Measurements from ENCODE around the gene NDUFA11. TPM values are rescaled to one million over a fixed set of nuclear protein-coding genes. Genes with fewer than 3 reads are reported as not detected.

The NDUFA11 gene
- total RNA-seq, 1 donor = 265 TPM

DNA sequence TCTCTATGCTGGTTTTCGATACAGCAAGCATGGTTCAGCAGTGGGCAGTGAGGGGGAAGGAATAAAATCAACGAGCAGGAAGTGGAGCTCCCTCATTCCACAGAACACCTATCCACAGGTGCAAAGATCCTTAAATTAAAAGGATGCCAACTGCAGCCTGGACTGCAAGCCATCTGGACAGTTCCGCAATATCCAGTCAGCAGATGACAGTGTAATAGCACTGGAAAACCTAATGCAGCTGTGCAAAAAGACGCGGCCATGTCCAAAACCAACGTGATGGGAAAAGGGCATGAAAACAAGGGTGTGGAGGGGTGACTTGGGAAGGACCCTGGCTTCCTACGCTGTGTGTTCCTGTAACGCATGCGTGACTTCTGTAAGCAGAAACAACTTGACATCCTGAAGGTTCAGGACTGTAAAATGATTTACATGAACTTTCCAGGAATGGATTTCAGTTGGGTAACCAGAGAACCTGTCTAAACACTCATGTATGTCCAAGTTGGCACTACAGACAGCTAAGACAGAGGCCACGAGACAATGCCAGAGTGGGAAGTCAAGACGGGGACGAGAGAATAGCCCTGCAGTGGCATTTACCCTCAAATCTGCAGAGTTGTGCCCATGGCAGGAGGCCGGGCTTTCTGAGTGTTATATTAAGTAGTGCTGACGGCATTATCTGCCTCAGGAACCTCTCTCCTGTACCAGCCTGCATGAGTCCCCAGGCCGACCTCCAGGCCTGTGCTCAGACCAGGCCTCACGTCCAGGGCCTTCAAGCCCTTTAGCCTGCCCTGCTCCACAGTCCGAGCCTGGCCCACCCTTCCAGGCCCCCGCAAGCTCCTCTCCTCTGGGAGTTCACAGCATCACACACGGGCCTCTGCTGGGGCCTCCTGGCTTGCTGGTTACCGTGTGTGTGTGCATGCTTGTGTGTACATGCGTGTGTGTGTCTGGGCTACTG lies 36.9 kb upstream of the NDUFA11 start:
- TF ChIP-seq CTCF (IDR thresholded peaks at IDR 0.05; ENCODE audit: extremely low read depth, low read depth, low read length) = no peak
- DNase-seq (ENCODE audit: insufficient read length, low spot score, missing footprints) = no peak
- Histone ChIP-seq H3K36me3 (ENCODE audit: insufficient read depth, low read length) (peaks cover 38% of the 10 kb centered on the region), H3K4me2 (ENCODE audit: insufficient read depth, low read length) (no peak overlapping the region), H3K4me1 (ENCODE audit: insufficient read depth, low read length) (peaks cover 8% of the 10 kb centered on the region), H3K79me2 (ENCODE audit: insufficient read depth, low read length) (peaks cover 69% of the 10 kb centered on the region), H3K27ac (ENCODE audit: low read depth, low read length) (no peak overlapping the region), H3K4me3 (ENCODE audit: insufficient read depth, low read length) (no peak overlapping the region), H3K27me3 (ENCODE audit: insufficient read depth, low read length) (no peaks in the 10 kb centered on the region), H4K20me1 (ENCODE audit: insufficient read depth, low read length) (peaks cover 44% of the 10 kb centered on the region), H3K9me3 (ENCODE audit: low read depth, low read length) (no peaks in the 10 kb centered on the region), H2AFZ (ENCODE audit: low read length) (no peak overlapping the region)

DNA sequence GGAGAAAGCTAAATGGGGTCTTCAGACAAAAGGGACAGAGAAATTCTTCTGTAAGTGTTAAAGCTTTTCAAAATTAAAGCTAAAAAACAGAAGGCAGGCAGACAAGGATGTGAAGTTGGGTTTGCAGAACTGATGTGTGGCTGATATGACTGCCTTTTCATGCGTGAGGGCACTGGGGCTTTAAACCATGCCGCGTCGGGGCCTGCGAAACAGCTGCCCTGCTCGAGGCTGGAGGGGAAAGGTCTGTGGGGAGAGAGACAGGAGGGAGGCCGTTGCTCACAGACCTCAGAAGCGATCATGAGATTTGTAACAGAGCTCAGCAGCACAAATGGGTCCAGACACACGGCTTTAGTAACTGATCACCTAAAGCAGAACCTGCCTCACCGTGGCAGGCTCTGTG lies 34.0 kb upstream of the NDUFA11 start:
- Histone ChIP-seq H4K20me1 (ENCODE audit: insufficient read depth, low read length) (peaks cover 43% of the 10 kb centered on the region), H3K36me3 (ENCODE audit: insufficient read depth, low read length) (peaks cover 56% of the 10 kb centered on the region), H3K4me2 (ENCODE audit: insufficient read depth, low read length) (no peak overlapping the region), H3K27me3 (ENCODE audit: insufficient read depth, low read length) (no peaks in the 10 kb centered on the region), H3K9me3 (ENCODE audit: low read depth, low read length) (no peaks in the 10 kb centered on the region), H3K4me3 (ENCODE audit: insufficient read depth, low read length) (no peak overlapping the region), H3K27ac (ENCODE audit: low read depth, low read length) (no peak overlapping the region), H3K4me1 (ENCODE audit: insufficient read depth, low read length) (peaks cover 17% of the 10 kb centered on the region), H2AFZ (ENCODE audit: low read length) (no peak overlapping the region), H3K79me2 (ENCODE audit: insufficient read depth, low read length) (peaks cover 57% of the 10 kb centered on the region)
- no peak for TF ChIP-seq CTCF (IDR thresholded peaks at IDR 0.05; ENCODE audit: extremely low read depth, low read depth, low read length)
- DNase-seq (ENCODE audit: insufficient read length, low spot score, missing footprints) = no peak

- no peak overlapping the region for H2AFZ ChIP-seq (ENCODE audit: low read length)
Observed at GRCh38 chr19:5936292-5936592, 32.7 kb upstream of the NDUFA11 start.

More at GRCh38 chr19:5936292-5936592, 32.7 kb upstream of the NDUFA11 start:
- Histone ChIP-seq H3K4me3 (ENCODE audit: insufficient read depth, low read length) (no peak overlapping the region), H3K4me2 (ENCODE audit: insufficient read depth, low read length) (no peak overlapping the region), H4K20me1 (ENCODE audit: insufficient read depth, low read length) (peaks cover 35% of the 10 kb centered on the region), H3K4me1 (ENCODE audit: insufficient read depth, low read length) (peaks cover 17% of the 10 kb centered on the region), H3K27ac (ENCODE audit: low read depth, low read length) (no peak overlapping the region), H3K27me3 (ENCODE audit: insufficient read depth, low read length) (no peaks in the 10 kb centered on the region), H3K36me3 (ENCODE audit: insufficient read depth, low read length) (peaks cover 63% of the 10 kb centered on the region), H3K9me3 (ENCODE audit: low read depth, low read length) (no peaks in the 10 kb centered on the region), H3K79me2 (ENCODE audit: insufficient read depth, low read length) (peaks cover 45% of the 10 kb centered on the region)
- no peak for DNase-seq (ENCODE audit: insufficient read length, low spot score, missing footprints)
- TF ChIP-seq CTCF (IDR thresholded peaks at IDR 0.05; ENCODE audit: extremely low read depth, low read depth, low read length) = no peak
